PC-9 (cell line): Measurements from ENCODE around the gene IL18RAP. TPM values are rescaled to one million over a fixed set of nuclear protein-coding genes. Genes with fewer than 3 reads are reported as not detected.

Source experiments
- BruUV-seq: library from RNA; stranded (reverse); fragments of 400-500 nt; replicated peaks from 2 replicates; lab custom pipeline; 2021; lab: Mats Ljungman, UMichigan
- CTCF ChIA-PET: fragments of 300-600 bp; sonication (Branson Sonifier 250); formaldehyde crosslinking; loops from one replicate; lab custom pipeline; 2022; ENCODE audit warnings: antibody characterized with exemption; lab: Charles Lee
- POLR2A ChIA-PET: fragments of 300-600 bp; sonication (Branson Sonifier 250); formaldehyde crosslinking; loops from one replicate; lab custom pipeline; 2022; ENCODE audit warnings: antibody characterized with exemption; ENCODE audit not compliant: unreplicated experiment; lab: Charles Lee
- DNase-seq, 2 experiments: peaks; one replicate each; pipeline versions ENCODE4 v3.0.0 to v3.0.0-alpha.2; 2015 to 2022; ENCODE audit warnings: mixed read lengths in 1 of 2
- H2AFZ ChIP-seq: fragments of 200-600 bp; sonication (generic); 2 replicates; pipeline ENCODE4 v1.8.1; 2017; ENCODE audit warnings: antibody characterized with exemption
- H3F3A ChIP-seq: fragments of 200-600 bp; sonication (generic); 2 replicates; pipeline ENCODE4 v1.8.1; 2017; ENCODE audit warnings: antibody characterized with exemption, mild to moderate bottlenecking, low read depth; ENCODE audit not compliant: insufficient read depth
- H3K27ac ChIP-seq: fragments of 200-600 bp; sonication (generic); 2 replicates; pipeline ENCODE4 v1.6.1; 2016; ENCODE audit warnings: mixed run types
- H3K27me3 ChIP-seq: fragments of 200-600 bp; sonication (generic); 2 replicates; pipeline ENCODE4 v1.6.1; 2016; ENCODE audit warnings: low read depth, mixed run types; ENCODE audit not compliant: insufficient read depth
- H3K36me3 ChIP-seq: fragments of 200-600 bp; sonication (generic); 2 replicates; pipeline ENCODE4 v1.6.1; 2016; ENCODE audit warnings: low read depth, mixed run types
- H3K4me1 ChIP-seq: fragments of 200-600 bp; sonication (generic); replicated peaks from 2 replicates; pipeline ENCODE4 v1.6.1; 2016; ENCODE audit warnings: mixed run types; ENCODE audit not compliant: insufficient read depth
- H3K4me2 ChIP-seq: fragments of 200-600 bp; sonication (generic); 2 replicates; pipeline ENCODE4 v1.6.1; 2017; ENCODE audit warnings: mixed run types
- H3K4me3 ChIP-seq: fragments of 200-600 bp; sonication (generic); 2 replicates; pipeline ENCODE4 v1.6.1; 2016; ENCODE audit warnings: mixed run types
- H3K79me2 ChIP-seq: fragments of 200-600 bp; sonication (generic); 2 replicates; pipeline ENCODE4 v1.6.1; 2017; ENCODE audit warnings: low read depth, mixed run types
- H3K9me2 ChIP-seq: fragments of 200-600 bp; sonication (generic); 2 replicates; pipeline ENCODE4 v1.8.1; 2017; ENCODE audit warnings: mild to moderate bottlenecking; ENCODE audit not compliant: insufficient read depth
- H3K9me3 ChIP-seq: fragments of 200-600 bp; sonication (generic); 2 replicates; pipeline ENCODE4 v1.8.1; 2016; ENCODE audit warnings: low read depth; ENCODE audit not compliant: insufficient read depth
- H4K20me1 ChIP-seq: fragments of 200-600 bp; sonication (generic); 2 replicates; pipeline ENCODE4 v1.8.1; 2017; ENCODE audit not compliant: insufficient read depth
- CTCF ChIP-seq: fragments of 200-600 bp; sonication (generic); conservative IDR thresholded peaks from 2 replicates; pipeline ENCODE4 v1.6.1; 2017; ENCODE audit warnings: mixed run types, antibody characterized with exemption, mild to moderate bottlenecking, moderate library complexity
- EZH2 ChIP-seq: fragments of 200-600 bp; sonication (generic); IDR thresholded peaks from 2 replicates; pipeline ENCODE4 v1.8.0; 2017; ENCODE audit warnings: antibody characterized with exemption, low read depth
- intact Hi-C: fragments of 100-400 bp; cut with micrococcal nuclease; formaldehyde crosslinking; loops from one replicate; pipeline ENCODE4 v1.10.0; 2022; ENCODE audit not compliant: unreplicated experiment
- total RNA-seq: library from RNA; stranded (reverse); gene quantifications from 2 replicates; pipeline ENCODE4 v1.2.3, GENCODE V29; 2021

The IL18RAP gene
- total RNA-seq, 1 experiment from 2014 or later = not detected

DNA sequence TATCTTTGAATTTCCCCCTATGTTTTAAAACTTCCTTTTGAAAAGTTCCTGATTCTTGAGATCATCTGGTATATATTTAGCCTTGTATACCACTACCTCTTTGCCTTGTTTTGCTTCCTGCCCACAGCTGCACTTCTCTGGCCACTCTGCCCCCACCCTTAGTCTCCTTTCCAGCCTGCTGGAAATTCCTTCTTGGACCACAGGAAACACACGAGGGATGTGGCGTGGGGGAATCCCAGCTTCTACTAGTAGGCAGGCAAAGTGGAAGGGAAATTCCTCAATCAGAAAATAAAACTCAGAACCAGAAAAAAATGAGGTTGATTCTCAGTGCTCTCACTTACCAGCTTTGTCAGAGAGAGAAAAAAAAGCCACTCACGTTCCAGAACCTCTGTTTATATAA is 13.4 kb downstream of the IL18RAP start:
- Histone ChIP-seq H3F3A (no peaks in the 10 kb centered on the region), H3K4me3 (no peak overlapping the region), H3K27me3 (no peaks in the 10 kb centered on the region), H3K9me2 (no peaks in the 10 kb centered on the region), H3K36me3 (no peaks in the 10 kb centered on the region), H3K9me3 (no peaks in the 10 kb centered on the region), H4K20me1 (no peaks in the 10 kb centered on the region), H3K4me1 (peaks cover 8% of the 10 kb centered on the region; the same call in 1 of the 2 replicates), H3K79me2 (no peaks in the 10 kb centered on the region), H3K4me2 (no peak overlapping the region), H3K27ac (no peak overlapping the region), H2AFZ (no peak overlapping the region)
- intact Hi-C loops = no loop called here
- no peak for DNase-seq
- no TSS peak for BruUV-seq
- CTCF ChIA-PET = no interaction called here
- POLR2A ChIA-PET = no interaction called here
- TF ChIP-seq EZH2 = no peak
- TF ChIP-seq CTCF = no peak

- no TSS peak for BruUV-seq
- H2AFZ ChIP-seq = no peak overlapping the region
- no peak overlapping the region for H3K4me3 ChIP-seq
- no peaks in the 10 kb centered on the region for H3K9me2 ChIP-seq
- peaks cover 8% of the 10 kb centered on the region; the same call in 1 of the 2 replicates for H3K4me1 ChIP-seq
- no peak for DNase-seq
- ChIA-PET CTCF (no interaction called here), POLR2A (no interaction called here)
- TF ChIP-seq CTCF = no peak
- TF ChIP-seq EZH2 = no peak
- H3K27me3 ChIP-seq = no peaks in the 10 kb centered on the region
- H3K4me2 ChIP-seq = no peak overlapping the region
- H4K20me1 ChIP-seq = no peaks in the 10 kb centered on the region
- no peak overlapping the region for H3K27ac ChIP-seq
- no peaks in the 10 kb centered on the region for H3K79me2 ChIP-seq
- H3K36me3 ChIP-seq = no peaks in the 10 kb centered on the region
- H3F3A ChIP-seq = no peaks in the 10 kb centered on the region
- H3K9me3 ChIP-seq = no peaks in the 10 kb centered on the region
- intact Hi-C loops = no loop called here
Measured at GRCh38 chr2:102437122-102437521, 14.2 kb downstream of the IL18RAP start.

- TF ChIP-seq EZH2 = no peak
- no peak for TF ChIP-seq CTCF
- no peaks in the 10 kb centered on the region for H3F3A ChIP-seq
- peaks cover 8% of the 10 kb centered on the region; the same call in 1 of the 2 replicates for H3K4me1 ChIP-seq
- no peak overlapping the region for H3K4me2 ChIP-seq
- ChIA-PET CTCF (no interaction called here), POLR2A (no interaction called here)
- H3K79me2 ChIP-seq = no peaks in the 10 kb centered on the region
- BruUV-seq = no TSS peak
- no peaks in the 10 kb centered on the region for H4K20me1 ChIP-seq
- no peak overlapping the region for H3K27ac ChIP-seq
- no peak for DNase-seq
- H3K4me3 ChIP-seq = no peak overlapping the region
- no peaks in the 10 kb centered on the region for H3K27me3 ChIP-seq
- no peaks in the 10 kb centered on the region for H3K9me2 ChIP-seq
- H3K9me3 ChIP-seq = no peaks in the 10 kb centered on the region
- H2AFZ ChIP-seq = no peak overlapping the region
- intact Hi-C loops = no loop called here
- no peaks in the 10 kb centered on the region for H3K36me3 ChIP-seq
Measured at GRCh38 chr2:102438111-102438510, 15.2 kb downstream of the IL18RAP start.
